GM19351 (cell line): ENCODE data around the gene HIF1AN.
"Not testable (repeated sequence)": the region's sequence is repeated elsewhere in the genome, so short reads cannot be mapped to it uniquely, and the experiment has no call there.

Source experiments
- ATAC-seq: cut with Tn5 transposase; IDR thresholded peaks from one replicate; pipeline ENCODE4 v1.9.1; 2021; ENCODE audit warnings: mild to moderate bottlenecking, moderate library complexity; ENCODE audit not compliant: unreplicated experiment

The HIF1AN gene

DNA sequence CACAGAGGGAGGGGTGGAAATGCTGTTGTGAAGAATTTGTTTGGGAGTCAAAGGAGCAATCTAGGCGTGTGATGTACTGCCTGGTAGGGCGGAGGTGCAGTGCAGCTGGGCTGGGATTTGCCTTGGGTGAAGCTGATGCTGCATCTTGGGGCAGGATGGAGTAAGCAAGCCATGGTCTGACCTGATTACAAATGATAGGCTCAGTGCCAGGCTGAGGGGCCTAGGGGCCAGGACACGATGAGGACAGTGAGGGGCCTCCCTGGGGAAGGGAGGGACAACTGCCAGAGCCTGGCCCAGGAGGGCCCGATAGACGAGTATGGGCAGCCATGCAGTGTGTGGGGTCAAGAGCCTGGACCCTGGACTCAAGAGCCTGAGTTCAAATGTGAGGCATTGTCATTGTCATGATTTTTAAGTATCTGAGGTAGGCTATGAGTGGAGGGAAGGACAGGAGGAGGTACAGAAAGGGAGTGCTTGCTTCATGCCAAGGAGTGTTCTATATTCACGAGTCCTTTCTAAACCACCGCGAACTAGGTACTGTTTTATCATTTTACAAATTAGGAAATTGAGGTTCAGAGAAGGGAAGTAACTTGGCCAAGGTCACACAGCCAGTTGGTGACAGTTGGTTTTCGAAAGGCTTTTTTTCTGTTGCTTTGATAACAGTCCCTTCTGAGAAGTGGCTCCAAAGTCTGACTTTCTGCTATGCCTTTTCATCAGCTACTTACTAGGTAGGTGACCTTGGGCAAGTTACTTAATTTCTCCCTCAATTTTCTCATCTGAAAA, 29.7 kb downstream of the HIF1AN start:
- no peak for ATAC-seq

DNA sequence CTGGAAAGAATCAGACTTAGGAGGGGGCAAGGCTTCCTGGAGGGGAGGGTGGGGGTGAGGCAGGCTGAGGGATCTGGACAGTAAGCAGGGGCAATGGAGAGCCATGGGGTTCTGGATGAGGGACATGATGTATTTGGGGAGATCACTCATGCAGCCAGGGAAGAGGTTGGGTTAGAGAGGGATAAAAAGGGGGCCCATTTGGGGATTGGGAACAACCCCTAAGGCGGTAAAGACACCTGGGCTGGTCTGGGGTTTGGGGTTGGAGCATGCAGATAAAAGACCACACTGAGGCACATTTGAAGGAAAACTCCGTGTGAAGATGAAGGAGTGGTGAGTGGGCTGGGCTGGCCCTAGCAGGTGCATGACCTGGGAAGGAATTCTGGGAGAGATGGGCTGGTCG, 30.8 kb downstream of the HIF1AN start:
- no peak for ATAC-seq

DNA sequence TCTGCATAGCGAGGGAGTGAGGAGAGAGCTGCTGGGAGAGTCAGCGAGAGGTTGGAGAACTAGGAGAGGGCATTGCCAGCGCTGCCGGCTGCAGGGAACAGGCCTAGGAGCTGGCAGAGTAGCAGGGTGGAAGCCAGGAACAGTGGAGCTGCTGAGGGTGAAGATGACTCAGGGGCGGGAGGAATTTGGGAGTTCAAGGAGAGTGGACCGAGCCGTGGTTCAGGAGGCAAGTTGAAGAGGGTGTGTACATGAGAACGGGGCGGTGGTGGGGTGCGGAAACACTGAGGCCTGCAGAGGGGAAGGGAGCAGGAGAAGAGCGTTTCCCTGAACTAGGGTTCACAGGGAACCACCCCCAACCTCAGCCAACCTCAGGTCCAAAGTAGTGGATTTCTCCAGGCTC, 31.5 kb downstream of the HIF1AN start:
- no peak for ATAC-seq

DNA sequence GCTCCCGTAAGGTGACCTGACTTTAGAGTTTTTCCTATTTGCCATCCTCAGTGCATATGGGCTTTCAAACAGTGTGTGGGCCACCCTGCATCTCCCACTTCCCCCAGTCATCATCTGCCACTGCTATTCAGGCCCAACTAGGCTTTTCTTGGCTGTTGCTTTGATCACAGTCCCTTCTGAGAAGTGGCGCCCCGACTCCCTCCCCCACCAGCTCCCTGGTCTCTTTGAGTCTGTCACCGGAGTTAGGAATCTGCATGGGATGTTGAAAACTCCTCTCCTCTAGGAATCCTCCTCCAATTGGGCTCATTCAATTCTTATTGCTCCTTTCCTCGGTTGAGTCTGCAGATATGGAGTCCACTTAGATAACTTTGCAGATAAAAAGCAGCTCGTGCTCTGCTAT, 32.1 kb downstream of the HIF1AN start:
- ATAC-seq: no peak

DNA sequence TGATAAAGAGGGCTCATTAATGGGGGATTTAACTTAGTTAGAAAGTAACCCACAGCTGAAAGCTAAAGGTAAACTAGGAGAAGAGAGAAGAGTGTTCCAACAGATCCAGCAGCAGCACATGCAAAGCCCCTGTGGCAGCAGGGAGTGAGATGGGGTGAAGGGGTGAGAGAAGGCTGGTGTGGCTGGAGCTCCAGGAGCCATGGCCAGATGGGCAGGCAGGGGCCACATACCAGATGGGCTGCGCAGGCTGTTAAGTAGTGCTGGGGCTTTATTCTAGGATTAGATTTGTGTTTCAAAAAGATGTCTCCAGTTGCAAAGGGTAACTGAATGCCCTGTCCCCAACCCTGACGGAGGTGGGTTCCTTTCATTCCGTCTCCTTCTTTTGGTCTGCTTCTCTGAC, 33.2 kb downstream of the HIF1AN start:
- no peak for ATAC-seq

DNA sequence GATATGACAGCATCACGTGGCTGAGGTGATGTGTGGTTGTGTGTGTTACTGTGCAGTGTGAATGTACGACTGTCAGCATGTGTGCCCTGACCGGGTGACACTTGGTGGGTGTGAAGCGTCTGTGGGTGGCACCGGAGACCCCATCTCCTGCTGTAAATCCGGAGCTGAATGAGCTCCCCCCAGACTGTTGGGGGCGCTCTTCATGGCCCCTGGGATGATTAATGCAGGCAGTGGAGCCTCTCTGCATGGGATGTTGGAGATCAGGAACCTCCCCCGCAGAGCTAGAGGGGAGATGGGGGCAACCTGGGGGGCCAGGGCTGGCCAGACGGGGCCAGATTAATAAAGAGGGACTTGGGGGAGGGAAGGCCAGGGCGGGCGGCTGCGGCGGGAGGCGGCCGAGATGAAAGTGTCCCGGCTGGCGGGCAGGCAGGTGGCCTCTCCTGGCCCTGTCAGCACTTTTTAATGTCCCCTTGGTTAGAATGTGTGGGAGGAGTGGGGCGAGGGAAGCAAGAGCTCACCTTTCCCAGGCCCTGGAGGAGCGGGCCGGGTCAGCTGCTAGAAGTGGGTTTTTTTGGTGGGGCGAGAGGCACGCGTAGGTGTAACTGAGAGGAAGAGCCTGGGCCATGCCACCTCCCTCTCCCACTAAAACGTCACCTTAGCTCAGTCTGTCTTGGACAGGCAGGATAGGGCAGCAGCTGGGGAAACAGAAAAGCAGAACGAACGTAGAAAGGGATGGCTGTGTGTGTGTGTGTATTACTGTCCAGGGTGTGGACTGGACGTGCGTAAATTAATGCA, 34.1 kb downstream of the HIF1AN start:
- ATAC-seq: no peak

DNA sequence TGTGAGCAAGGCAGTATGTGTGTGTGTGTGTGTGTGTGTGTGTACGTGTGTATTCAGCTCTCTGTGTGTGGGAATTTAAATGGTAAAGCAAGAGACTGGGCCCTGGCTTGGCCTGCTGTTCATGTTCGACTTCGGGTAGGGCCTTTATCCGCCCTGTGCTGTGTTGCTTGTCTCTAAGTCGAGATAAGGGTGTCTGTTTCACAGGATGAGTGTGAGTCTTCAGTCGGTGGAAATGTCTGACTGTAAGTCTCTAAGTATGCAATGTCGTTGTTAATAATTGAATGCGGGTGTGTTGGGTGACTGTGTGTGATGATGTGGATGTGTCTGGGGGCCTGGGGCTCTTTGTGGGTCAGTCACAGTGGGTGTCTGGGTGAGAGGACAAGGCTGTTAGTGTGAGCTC, 34.8 kb downstream of the HIF1AN start:
- ATAC-seq: no peak

DNA sequence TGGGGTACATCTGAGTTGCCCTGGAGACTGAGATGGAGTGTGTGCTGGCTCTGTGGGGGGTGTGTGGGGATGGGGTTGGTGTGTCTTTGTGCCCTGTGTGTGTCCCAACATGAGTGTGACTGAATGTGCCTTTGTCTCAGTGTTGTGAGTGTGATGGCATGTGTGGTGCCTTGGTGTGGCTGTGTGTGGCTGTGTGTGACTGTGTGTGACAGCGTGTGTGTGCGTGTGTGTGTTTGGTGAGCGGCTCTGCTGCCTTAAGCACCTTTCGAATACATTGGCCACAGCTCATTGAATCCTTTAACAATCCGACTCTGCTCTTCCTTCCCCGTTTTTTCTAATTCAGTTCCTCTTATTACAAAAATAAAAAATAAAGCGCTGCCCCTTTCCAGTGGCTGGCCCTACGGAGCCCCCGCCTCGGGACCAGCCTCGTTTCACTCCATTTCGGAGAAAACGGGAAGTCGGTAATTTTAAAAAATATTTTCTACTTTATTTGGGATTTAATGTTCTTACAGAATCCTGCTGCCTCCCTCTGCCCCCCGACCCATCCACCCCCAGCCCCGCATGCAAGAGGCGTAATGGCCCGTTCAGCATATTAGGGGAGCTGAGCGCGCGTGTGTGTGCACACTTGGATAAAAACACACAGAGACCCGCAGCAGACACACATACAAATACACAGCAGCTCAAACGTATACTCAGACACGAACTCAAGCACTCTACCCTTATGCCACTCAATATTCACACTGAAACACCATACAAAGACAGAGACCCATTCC, 35.5 kb downstream of the HIF1AN start:
- no peak for ATAC-seq

DNA sequence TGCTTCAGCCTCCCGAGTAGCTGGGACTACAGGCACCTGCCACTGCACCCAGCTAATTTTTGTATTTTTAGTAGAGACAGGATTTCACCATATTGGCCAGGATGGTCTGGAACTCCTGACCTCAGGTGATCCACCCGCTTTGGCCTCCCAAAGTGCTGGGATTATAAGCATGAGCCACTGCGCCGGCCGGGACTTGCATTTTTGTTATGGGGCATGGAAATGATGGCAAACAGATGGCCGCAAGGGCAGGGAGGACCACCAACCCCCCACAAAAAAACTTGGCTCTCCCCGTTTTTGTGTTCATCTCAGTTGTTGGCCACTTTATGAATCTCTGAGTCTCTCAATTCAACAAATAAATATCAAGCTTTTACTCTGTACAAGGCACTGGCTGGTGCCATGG, 39.4 kb downstream of the HIF1AN start:
- not testable (repeated sequence) for ATAC-seq

DNA sequence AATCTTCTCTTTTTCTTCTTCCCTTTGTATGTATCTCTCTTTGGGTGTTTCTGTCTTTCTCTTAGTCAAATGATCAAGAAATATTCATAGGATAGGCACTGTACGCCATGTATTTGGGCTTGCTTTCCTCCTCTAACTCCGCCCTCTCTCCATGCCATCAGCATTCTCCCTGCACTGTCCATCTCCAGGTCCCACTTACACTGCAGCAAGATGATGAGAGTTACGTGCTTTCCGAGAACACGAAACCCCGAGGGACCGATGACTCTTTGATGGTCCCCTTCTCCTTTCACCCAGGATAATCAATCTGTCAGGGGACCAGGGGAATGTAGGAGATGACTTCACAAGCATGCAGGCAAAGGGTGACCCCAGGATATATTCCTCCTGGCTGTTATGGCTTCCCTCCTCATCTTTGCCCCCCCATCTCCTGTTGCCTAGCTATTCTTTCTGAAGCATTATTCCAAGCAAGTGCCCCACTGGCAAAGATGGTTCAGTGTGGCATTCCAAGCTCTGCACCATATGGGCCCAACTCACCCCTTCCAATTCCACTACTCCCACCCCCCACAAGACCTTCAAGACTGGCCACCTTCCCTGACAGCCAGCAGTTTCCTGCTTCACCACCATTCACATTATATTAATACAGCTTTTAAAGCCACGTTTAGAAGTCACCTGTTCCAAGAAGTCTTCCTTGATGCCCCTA, 40.0 kb downstream of the HIF1AN start:
- ATAC-seq: no peak

DNA sequence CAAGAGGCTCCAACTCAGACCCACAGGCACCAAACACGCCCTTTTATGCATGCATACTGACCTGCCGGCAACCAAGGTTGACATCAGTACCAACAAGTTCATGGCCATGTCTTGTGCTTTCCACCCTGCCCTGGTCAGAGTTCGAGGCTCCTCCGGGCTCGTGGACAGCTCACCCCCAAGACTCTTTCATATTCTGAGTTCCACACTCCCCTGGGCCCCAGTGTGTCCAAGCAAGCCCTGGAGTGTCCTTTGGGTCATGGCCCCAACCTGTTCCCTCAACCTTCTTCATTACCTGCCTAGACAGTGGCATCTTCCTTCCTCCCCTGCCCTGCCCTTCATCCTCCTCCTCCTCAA, 40.5 kb downstream of the HIF1AN start:
- ATAC-seq: no peak

DNA sequence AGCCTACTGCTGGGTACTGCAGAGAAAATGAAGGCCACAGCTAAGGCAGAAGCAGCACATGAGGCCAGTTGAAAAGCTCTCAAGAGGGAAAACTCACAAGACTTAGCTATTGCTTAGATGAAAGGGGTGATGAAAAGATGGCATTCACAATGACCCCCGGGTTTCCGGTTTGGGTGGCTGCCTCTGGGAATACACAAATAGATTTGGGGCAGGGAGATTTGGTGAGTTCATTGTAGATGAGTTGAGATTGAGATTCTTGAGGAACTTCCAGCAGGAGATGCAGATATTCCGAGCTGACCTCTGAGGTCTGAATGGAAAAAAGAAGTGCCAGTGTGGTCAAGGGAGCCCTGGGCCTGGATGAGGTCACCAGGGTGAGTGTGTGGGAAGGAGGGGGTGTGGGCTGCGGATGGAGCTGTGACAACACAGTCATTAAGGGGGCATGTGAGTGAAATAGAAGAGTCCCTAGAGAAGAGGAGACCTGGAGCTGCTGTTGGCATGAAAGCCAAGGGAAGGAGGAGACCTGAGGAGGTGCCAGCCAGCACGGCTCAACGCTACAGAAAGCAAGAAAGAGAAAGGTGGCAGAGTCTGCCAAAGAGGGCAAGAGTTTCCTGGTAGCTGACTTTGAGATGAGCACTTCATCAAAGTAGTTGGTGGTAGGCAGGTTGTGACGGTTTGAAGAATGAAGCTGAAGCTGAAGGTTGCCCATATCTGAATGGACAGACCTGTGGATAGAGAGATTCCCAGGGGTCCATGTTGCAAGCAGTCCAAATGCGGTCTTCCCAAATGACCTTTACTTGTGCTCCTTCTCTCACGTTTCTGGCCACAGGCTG, 43.7 kb downstream of the HIF1AN start:
- no peak for ATAC-seq

DNA sequence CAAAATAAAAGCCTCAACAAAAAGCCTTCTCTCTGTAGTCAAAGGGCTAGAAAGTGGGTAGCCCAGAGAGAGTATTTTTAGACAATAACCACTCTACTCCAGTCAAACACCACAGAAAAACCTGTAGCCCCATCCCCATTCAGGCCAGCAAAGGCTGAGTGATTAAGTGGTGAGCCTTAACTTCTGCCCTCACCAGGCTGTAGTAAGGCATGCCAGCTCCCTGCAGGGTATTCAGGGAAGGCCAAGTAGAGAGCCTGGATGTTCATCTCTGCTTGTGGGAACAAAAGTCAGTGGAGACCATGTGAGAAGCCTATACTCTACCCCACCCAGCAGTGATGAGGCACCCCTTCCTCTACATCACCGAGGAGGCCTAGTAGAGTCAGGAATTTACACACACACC, 51.2 kb downstream of the HIF1AN start:
- no peak for ATAC-seq

DNA sequence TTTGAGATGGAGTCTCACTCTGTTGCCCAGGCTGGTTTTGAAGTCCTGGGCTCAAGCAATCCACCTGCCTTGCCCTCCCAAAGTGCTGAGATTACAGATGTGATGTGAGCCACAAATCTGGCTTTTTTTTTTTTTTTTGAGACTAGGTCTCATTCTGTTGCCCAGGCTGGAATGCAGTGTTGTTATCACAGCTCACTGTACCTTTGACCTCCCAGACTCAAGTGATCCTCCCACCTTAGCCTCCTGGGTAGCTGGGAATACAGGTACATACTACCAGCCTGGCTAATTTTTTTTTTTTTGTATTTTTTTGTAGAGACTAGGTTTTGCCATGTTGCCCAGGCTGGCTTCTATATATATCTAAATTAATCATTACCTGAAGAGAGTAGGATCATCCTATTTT, 62.4 kb downstream of the HIF1AN start:
- no peak for ATAC-seq

DNA sequence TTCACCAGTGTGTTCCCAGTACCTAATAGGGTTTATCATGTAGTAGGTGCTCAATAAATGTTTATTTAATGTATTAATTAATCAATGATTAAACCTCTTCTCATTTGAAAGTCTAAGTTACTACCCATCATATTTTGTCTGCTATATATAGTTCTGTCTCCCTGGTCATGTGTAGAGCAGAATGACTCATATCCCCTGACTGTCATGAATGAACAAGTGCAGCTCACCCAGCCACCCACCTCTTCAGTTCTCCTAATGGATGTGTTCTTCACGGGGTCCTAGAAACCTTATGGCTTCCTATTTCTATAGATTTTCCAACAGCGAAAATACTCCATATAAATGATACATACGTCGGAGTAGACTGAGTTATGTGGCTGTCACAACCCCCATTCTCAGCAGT, 64.5 kb downstream of the HIF1AN start:
- no peak for ATAC-seq

DNA sequence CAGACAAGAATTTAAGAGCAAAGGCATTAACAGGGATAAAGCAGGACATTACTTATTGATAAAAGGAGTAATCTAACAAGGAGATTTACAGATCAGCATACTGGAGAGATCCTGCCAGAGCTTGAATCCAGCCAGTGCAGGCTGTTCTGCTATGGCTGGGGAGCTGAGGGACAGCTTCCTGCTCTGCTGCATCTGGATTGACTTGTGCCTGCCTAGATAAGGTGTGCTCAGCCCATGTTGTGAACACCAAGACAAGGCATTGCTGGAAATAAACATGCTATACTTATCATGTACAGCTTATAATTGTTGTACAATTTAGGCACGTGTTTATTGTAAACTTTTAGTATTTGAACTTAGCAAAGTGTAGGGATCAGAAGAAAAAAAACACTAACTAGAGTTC, 71.7 kb downstream of the HIF1AN start:
- ATAC-seq: no peak
